DMS153 treated with DMSO at 0.1 percent for 48 hours (cell line): ENCODE measurements around the gene ZNF516.
"Not testable (repeated sequence)": the region's sequence is repeated elsewhere in the genome, so short reads cannot be mapped to it uniquely, and the experiment has no call there.

Source experiments
- DNase-seq: peaks from one replicate; lab custom pipeline; 2025; ENCODE audit not compliant: unreplicated experiment; lab: John Stamatoyannopoulos, UW

Gene ZNF516

GRCh38 chr18:76490670-76491472 lies 4.2 kb downstream of the ZNF516 start:
- no peak for DNase-seq

DNA sequence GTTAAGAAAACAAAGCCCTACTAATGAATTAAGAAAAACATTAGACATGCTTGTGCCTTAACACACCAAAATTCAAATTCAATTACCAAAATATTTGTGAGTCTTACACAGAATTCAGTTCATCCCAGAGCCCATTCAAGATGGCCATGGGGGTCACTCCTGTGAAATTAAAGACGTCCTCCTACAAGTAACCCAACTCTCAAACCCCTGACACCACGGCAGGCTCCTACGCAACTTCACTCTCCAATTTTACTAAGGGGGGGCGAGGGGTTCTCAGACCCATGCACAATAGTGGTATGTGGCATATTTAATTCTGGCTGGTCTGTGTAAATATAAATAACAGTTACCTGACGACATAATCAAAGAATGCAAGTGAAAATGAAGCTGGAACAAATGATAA lies 5.0 kb downstream of the ZNF516 start:
- no peak for DNase-seq

DNA sequence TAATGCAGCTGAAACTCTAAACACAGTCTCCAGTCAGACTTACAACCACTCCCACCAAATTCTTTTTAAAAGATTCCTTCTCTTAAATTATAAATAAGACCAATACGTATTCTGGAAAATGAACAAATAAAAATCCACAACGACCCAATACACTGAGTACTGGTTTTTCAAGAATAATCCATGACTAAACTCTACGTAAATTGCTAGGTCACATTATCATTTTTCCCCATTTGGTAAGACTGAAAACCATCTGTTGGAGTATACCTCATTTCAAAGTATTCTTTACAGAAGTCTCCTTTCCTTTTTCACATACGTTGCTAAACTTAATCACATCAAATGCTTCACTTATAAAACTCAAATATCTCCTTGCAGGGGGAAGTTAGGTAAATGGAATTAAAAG lies 6.0 kb downstream of the ZNF516 start:
- DNase-seq = no peak

DNA sequence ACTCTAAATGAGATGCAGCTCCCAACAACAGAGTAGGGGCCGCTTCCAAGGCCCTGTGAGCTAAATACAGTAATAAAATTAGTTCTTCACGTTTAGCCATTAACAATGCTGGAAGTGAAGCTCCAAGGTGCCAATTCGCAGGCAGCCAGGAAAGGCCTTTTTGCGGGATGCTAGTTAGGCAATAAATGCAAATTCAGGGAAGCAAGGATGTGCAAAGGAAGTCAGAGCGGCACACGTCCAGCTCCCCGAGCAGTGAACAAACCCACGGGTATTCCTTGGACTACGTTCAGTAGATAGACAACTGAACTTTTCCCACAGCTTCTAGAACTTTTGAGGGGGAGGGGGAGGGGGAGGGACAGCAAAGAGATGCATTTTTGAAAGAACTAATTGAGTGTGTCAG lies 6.9 kb downstream of the ZNF516 start:
- no peak for DNase-seq

GRCh38 chr18:76487782-76488181 lies 7.3 kb downstream of the ZNF516 start:
- DNase-seq = no peak

- no peak for DNase-seq
Measured at GRCh38 chr18:76487070-76487469, 8.0 kb downstream of the ZNF516 start.

DNA sequence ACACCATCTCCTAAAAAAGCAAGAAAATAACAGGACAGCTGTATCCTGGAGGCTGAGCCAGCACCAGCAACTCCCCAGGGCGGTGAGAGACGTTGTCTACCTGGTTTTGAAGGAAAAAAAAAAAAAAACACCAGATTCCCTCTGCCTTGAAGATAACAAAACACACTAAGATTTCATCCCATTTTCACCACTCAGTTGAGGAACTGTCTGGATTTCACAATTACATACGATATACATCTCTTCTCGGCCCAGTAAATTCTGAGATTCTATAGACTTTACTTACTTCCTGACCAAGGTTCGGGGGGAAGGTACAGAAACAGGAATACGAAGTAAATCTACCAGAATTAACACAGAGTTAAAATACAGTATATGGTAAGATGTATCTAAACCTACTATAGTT lies 8.5 kb downstream of the ZNF516 start:
- DNase-seq = no peak

- DNase-seq = no peak
Measured at GRCh38 chr18:76486038-76486437, 9.0 kb downstream of the ZNF516 start.

- DNase-seq = no peak
Measured at GRCh38 chr18:76484749-76485387, 10.2 kb downstream of the ZNF516 start.

DNA sequence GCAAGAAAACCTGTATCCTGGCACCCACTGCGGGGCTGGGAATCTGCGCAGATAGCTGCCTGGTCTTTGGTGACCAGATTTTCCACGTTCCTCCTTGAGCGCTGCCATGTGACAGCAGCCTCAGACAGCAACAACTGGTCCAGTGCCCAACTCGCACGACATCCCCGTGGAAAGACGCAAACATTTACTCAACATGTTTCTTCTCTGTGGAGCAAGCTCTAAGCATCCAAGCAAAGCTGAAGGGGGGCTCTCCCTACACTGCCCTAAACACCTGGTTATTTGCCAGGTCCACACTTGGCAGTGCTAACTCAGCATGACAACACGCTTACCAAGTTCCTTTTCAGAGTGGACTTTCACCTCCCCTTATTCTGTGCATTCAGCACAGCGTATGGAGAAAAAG lies 11.3 kb downstream of the ZNF516 start:
- no peak for DNase-seq

DNA sequence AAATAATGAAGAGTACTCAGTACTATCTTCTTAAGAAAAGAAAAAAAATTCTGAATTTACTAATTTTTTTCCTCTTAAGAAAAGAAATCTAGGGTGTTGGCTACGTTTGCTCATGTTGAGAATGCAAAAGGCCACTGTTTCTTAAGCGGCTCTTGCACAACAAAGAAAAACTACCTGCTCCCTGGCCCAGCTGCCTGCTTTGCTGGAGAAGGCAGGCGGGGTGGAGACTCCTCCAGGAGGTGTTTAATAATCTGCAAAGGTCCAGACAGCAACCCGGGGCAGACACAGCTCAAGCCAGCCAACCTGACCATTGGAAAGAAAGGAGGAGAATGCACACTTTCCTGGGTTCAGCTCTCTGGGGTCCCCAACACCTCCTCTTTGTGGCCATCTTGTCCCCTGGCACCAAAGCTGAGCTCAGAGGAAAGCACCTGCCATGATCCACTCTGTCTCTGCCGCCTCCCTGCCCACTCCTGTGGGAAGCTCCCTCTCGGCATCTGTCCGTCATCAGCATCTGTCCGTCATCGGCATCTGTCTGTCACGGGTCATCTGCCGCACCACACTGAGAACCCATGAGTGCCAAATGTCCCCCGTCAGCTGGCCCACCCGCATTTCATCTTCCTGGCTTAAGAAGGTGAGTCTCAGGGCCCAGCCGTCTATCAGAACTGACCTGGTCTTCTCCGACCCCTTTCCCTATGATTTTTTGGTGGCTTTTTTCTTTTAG lies 11.9 kb downstream of the ZNF516 start:
- DNase-seq = no peak

- no peak for DNase-seq
Measured at GRCh38 chr18:76482267-76482666, 12.8 kb downstream of the ZNF516 start.

DNA sequence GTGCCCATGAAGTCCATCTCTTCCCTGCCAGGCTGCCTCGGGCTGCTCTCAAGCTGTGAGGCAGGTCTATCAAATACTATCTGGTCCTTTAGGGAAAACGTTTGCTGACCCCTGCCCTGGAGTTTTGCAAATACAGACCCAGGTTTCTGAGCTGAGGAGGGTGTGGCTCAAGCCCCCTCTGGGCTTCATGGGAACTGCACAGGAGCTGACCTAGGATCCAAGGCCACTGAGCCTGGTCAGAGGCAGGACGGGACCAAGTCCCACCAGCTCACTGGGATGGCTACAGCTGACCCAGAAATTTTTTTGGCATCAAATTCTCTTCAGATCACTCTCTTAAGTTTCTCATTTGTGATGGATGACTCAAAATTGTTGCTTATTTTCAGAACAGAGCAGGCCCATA lies 14.1 kb downstream of the ZNF516 start:
- DNase-seq = no peak

- DNase-seq = no peak
Measured at GRCh38 chr18:76479351-76480238, 15.4 kb downstream of the ZNF516 start.

DNA sequence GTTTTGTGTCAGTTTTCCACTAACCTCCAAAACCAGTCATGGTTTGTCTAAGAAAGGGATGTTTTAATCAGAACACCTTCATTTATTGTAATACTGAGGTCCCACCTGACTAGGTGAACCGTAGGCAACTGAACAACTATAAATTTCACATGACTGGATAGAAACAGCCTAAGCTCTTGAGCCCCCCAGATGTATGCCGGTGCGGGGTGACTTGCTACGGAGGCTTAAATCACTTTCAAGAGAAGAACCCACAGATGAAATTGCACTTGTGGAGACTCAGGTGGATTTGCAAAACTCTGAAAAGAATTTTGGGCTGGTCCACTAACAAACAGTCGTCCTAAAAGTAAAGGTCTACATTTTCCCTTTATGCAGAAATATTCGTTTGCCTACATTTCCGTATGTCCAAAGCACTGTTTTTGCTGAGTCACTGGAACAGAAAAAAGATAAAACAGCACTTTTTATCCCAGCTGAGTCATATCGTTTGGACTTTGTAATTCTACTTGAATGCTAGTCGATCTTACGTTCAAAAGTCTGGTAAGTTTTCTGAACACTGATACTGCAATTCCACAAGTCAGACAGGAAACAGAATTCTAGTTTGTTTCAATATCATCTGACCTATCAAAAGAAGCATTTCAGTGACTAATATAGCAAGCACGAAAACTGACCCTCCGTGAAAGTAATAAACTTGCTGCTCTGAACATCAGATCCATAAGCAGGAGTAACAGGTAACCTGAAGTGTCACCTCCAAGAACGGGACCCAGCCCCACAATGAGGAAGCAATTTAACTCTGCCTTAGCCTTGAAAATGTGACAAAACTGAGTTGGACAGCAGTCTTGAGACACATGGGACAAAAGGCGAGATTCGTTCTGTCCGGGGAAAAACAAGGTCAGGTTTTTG lies 18.1 kb downstream of the ZNF516 start:
- DNase-seq = no peak

DNA sequence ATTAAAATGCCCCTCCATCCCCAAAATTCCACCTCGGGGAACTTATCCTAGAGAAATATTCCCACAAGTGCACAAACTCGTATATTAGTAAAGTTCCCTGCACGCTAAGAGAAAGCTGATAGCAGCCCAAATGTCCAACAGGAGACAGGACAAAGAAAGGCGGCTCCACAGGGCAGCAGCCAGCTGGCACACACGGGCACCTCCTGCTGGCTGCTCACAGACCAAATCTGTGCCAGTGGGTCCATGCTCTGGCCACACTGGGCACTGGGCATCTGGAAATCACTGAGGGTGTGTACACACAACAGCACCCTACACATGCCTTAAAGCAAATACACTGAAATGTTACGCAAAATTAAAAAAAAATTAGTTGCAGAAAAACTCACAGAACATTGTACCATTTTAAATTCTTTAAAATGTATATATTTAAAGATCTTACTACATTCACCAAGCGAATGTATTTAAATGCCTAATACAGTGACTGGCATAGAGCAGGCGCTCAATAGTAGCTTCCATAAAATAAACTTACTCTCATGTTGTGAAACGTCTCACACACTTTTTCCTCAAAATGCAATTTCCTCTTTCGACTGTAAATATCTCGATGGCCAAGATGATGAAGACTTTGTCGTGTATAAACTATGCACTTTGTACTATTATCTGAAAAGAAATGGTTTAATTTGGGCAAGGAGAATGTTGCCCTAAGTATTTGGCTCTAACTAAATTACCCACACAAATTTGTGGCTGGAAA lies 19.4 kb downstream of the ZNF516 start:
- DNase-seq = no peak

DNA sequence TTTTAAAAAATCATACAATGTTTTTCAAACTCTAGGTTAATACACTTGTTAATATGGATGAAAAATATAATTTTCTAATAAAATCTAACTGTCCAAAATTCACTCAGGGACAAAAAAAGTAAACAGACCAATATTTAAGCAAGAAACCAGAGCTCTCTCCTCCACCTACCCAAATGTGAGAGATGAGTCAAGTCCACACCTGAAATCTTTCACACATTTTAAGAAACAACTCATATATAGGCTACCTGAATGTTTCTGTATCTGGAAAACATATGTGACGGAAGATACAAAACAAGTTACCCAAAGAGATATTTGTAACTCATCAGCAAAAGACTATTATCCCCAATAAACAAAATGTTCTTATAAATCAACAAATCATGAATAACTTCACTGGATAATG lies 20.2 kb downstream of the ZNF516 start:
- DNase-seq = no peak

GRCh38 chr18:76473521-76473920 lies 21.5 kb downstream of the ZNF516 start:
- not testable (repeated sequence) for DNase-seq

DNA sequence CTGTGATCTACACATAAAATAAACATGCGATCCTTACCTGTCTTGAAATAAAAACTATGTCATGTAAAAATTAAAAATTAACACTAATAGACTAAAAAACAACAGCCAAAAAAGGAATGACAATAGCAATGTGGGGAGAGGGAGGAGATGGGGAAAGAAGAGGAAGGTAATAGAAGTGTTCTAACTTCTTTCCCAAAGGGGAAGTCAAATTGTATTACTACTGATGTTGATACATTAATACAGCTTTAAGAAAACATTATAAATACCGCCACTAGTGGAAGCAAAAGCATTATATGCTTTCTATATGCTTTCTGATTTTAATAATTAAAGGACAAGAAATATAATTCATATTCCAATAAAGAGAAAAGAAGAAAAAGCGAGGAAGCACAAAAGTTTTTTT lies 22.2 kb downstream of the ZNF516 start:
- no peak for DNase-seq
